Chondrocyte (in vitro differentiated cells): ENCODE measurements around the gene CSNK2A2. TPM values are rescaled to one million over a fixed set of nuclear protein-coding genes. Genes with fewer than 3 reads are reported as not detected.

ENCODE experiments used
- DNase-seq: peaks from one replicate; pipeline ENCODE4 v3.0.0; 2021; ENCODE audit warnings: mixed read lengths, low spot score
- H3K27ac Mint-ChIP-seq: one replicate; pipeline ENCODE4 v1.8.0; 2021; ENCODE audit warnings: mild to moderate bottlenecking, moderate library complexity, mixed read lengths; ENCODE audit not compliant: unreplicated experiment
- H3K27me3 Mint-ChIP-seq: 2 replicates; pipeline ENCODE4 v1.8.0; 2021; ENCODE audit warnings: low read depth, mixed read lengths
- H3K36me3 Mint-ChIP-seq: 2 replicates; pipeline ENCODE4 v1.8.0; 2021; ENCODE audit warnings: low read depth, mixed read lengths
- H3K4me1 Mint-ChIP-seq: 2 replicates; pipeline ENCODE4 v1.8.0; 2021; ENCODE audit warnings: low read depth, mild to moderate bottlenecking, mixed read lengths
- H3K4me3 Mint-ChIP-seq: one replicate; pipeline ENCODE4 v1.8.0; 2021; ENCODE audit warnings: mild to moderate bottlenecking, moderate library complexity, mixed read lengths; ENCODE audit not compliant: unreplicated experiment
- H3K9me3 Mint-ChIP-seq: 2 replicates; pipeline ENCODE4 v1.8.0; 2021; ENCODE audit warnings: low read depth, mixed read lengths
- total RNA-seq: library from RNA; stranded (reverse); gene quantifications from 3 replicates; pipeline ENCODE4 v1.2.1, GENCODE V29; 2021
- TF ChIP-seq, protein P1 (sequence below): fragments of 200-600 bp; sonication (generic); IDR thresholded peaks from 2 replicates; pipeline ENCODE4 v1.5.0; 2021; ENCODE audit warnings: antibody characterized with exemption, mild to moderate bottlenecking, moderate library complexity

Gene CSNK2A2
- total RNA-seq, 1 donor from 2014 or later = 69.6 TPM

DNA sequence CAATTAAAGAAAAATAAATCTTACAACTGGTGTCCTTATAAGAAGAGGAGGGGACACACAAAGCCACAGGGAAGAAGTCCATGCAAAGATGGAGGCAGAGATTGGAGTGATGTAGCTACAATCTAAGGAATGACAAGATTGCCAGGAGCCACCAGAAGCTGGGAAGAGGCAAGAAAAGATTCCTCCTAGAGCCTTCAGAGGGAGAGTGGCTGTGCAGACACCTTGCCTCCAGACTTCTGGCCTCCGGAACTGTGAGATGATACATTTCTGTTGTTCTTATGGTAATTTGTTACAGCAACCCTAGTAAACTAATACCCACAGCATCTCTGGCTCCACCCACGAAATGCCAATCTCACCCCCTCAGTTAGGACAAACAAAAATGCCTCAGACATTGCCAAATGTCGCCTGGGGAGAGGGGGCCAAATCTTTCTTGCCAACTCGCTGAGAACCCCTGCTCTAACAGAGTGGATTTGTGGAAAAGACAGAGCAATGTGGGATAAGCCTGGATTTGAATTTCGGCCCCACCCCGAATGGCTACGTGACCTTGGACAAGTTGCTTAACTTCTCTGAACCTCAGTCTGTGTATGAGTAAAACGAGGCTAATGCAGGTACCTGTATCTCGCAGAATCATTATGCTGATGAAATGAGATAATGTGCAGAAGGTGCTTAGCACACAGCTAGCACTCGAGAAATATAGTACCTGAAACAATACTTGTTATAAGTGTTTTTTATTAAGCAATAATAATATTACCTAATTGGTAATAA, 37.1 kb upstream of the CSNK2A2 start:
- no peak overlapping the region for H3K4me3 Mint-ChIP-seq
- DNase-seq = no peak
- peaks cover 8% of the 10 kb centered on the region for H3K4me1 Mint-ChIP-seq
- peaks cover 40% of the 10 kb centered on the region for H3K27me3 Mint-ChIP-seq
- TF ChIP-seq, protein P1, sequence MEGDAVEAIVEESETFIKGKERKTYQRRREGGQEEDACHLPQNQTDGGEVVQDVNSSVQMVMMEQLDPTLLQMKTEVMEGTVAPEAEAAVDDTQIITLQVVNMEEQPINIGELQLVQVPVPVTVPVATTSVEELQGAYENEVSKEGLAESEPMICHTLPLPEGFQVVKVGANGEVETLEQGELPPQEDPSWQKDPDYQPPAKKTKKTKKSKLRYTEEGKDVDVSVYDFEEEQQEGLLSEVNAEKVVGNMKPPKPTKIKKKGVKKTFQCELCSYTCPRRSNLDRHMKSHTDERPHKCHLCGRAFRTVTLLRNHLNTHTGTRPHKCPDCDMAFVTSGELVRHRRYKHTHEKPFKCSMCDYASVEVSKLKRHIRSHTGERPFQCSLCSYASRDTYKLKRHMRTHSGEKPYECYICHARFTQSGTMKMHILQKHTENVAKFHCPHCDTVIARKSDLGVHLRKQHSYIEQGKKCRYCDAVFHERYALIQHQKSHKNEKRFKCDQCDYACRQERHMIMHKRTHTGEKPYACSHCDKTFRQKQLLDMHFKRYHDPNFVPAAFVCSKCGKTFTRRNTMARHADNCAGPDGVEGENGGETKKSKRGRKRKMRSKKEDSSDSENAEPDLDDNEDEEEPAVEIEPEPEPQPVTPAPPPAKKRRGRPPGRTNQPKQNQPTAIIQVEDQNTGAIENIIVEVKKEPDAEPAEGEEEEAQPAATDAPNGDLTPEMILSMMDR = no peak
- no peaks in the 10 kb centered on the region for H3K36me3 Mint-ChIP-seq
- H3K27ac Mint-ChIP-seq = no peak overlapping the region
- H3K9me3 Mint-ChIP-seq = no peaks in the 10 kb centered on the region

DNA sequence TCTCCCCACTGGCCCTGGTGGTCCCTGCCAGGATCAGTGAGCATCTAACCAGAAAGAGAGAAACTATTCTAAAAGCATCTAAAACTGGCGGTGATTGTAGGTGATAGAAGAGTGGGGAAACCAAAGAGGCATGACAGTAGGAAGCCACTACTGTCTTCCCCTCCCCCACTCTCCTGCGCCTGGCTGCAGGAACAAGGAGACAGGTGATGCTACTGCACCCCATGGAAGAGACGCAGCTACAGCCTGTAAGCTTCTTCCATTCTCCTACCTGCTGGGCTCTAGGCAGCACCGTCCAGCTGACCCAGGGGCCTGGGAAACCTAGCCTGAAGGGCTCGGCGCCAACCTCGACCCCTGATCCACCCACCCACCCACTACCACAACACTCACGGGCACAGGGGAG, 32.4 kb upstream of the CSNK2A2 start:
- DNase-seq = no peak
- no peak overlapping the region for H3K27ac Mint-ChIP-seq
- H3K36me3 Mint-ChIP-seq = no peaks in the 10 kb centered on the region
- H3K4me1 Mint-ChIP-seq = no peaks in the 10 kb centered on the region
- TF ChIP-seq, protein P1 = no peak
- peaks cover 32% of the 10 kb centered on the region for H3K27me3 Mint-ChIP-seq
- H3K4me3 Mint-ChIP-seq = no peak overlapping the region
- no peaks in the 10 kb centered on the region for H3K9me3 Mint-ChIP-seq

DNA sequence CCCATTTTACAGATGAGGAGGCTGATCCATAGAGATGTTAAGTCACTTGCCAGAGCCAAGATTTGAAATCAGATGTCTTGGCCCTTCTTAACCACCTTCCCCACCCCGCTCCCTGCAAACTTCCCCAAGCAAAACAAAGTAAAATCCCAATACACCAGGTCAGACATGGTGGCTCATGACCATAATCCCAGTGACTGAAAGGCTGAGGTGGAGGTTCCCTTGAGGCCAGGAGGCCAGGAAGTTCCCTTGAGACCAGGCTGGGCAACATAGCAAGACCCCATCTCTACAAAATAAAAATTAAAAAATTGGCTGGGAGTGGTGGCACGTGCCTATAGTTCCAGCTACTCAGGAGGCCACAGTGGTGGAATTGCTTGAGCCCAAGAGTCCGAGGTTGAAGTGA, 28.9 kb upstream of the CSNK2A2 start:
- Mint-ChIP-seq H3K27ac (no peak overlapping the region), H3K4me3 (no peak overlapping the region), H3K4me1 (peaks cover 4% of the 10 kb centered on the region), H3K27me3 (peaks cover 29% of the 10 kb centered on the region), H3K9me3 (no peaks in the 10 kb centered on the region), H3K36me3 (no peaks in the 10 kb centered on the region)
- DNase-seq = no peak
- TF ChIP-seq, protein P1 = no peak

DNA sequence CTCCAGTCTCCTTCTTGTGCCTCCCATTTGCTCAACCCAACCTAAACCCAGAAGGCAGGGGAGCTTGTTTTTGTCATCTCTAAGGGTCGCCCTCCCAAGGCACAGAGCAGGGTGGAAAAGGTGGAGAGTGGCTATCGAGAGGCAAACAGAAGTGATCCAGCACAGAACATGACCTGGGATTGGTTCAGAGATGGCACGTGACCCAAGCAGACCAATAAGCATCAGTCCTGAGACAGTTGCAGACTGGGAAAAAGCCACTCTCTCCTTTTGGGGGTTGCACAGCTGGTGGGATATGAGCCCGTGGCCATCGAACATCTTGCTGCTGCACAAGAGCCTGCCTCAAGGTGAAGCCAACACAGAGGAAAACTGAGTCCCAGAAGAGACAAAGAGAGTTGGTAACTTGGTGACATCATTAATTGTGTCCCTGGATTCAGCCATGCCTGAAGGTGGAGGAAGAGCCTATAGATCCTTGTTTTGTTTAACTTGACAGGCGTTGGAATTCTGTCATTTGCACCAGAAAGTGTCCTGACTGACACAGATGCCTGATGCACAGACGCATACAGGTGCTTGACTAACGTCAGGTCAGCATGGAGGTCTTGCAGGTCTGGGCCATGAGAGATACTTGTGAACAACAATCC, 28.2 kb upstream of the CSNK2A2 start:
- H3K9me3 Mint-ChIP-seq = no peaks in the 10 kb centered on the region
- DNase-seq = no peak
- H3K36me3 Mint-ChIP-seq = no peaks in the 10 kb centered on the region
- TF ChIP-seq, protein P1 = no peak
- H3K27ac Mint-ChIP-seq = no peak overlapping the region
- H3K4me1 Mint-ChIP-seq = peaks cover 4% of the 10 kb centered on the region
- no peak overlapping the region for H3K4me3 Mint-ChIP-seq
- H3K27me3 Mint-ChIP-seq = peaks cover 29% of the 10 kb centered on the region

DNA sequence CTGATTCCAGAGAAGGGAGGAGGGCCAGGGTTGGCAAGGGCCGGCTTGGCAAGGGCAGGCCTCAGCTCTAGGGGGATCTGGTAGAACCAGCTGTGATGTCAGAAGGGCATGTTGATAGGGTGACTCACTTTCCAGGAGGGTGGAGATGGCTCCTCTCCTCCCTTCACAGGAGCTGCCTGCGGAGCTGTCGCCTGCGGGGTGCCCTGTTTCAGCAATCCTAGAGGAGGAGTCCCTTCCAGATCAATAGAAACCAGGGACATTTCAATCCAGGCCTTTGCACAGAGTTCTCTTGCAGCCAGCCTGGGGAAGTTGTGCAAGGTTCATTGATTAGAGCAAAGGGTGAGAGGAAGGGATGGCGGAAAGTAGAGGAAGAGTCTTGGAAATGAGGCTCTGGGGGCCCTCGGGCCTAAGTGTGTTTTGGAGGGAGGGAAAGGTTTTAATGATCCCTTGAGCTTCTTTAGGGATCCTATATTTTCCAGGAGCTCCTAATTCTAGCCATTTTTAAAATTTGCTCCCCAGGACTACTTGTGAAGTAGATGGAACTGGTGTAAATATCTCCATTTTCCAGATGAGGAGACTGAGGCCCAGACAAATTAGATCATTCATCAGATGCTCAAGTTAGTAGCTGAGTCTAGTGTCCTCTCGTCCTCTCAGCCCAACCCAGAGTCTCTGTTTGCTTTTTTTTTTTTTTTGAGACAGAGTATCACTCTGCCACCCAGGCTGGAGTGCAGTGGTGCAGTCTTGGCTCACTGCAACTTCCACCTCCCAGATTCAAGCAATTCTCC, 24.8 kb upstream of the CSNK2A2 start:
- Mint-ChIP-seq H3K4me1 (peaks cover 4% of the 10 kb centered on the region), H3K4me3 (no peak overlapping the region), H3K27ac (no peak overlapping the region), H3K27me3 (peaks cover 41% of the 10 kb centered on the region), H3K9me3 (peaks cover 3% of the 10 kb centered on the region), H3K36me3 (peaks cover 2% of the 10 kb centered on the region)
- TF ChIP-seq, protein P1 = no peak
- DNase-seq = no peak
